ENCODE data around the gene KPNB1. TPM values are rescaled to one million over a fixed set of nuclear protein-coding genes. Genes with fewer than 3 reads are reported as not detected.

The KPNB1 gene
- total RNA-seq, 1 experiment from 2014 or later = 742 TPM

- H3K27me3 ChIP-seq (ENCODE audit: insufficient read depth, low read length) = no peaks in the 10 kb centered on the region
- Mint-ChIP-seq H3K9me3 (no peaks in the 10 kb centered on the region), H3K36me3 (ENCODE audit: insufficient read depth in 1 of 3, low read depth in 3 of 3) (peaks cover 2 to 15% (median 5%) of the 10 kb centered on the region in 3 experiments; a peak in 5 of 7 replicates), H3K4me1 (peaks cover 3 to 27% of the 10 kb centered on the region in 2 experiments; a peak in 2 of 4 replicates), H3K27ac (no peak overlapping the region), H3K27me3 (ENCODE audit: low read depth) (no peaks in the 10 kb centered on the region; the same call in 1 of the 2 replicates), H3K4me3 (no peak overlapping the region)
- no peak overlapping the region for H3K27ac ChIP-seq (ENCODE audit: insufficient read length, low read depth, low read length)
- H3K4me2 ChIP-seq (ENCODE audit: insufficient read depth, insufficient read length, low read length) = no peak overlapping the region
- no peak overlapping the region for H2AK5ac ChIP-seq (ENCODE audit: insufficient read length, low read length)
- H2BK5ac ChIP-seq (ENCODE audit: insufficient read length, low read length) = no peak overlapping the region
- no peak overlapping the region for H2BK120ac ChIP-seq (ENCODE audit: low read depth, low read length, poor library complexity, severe bottlenecking)
- no peaks in the 10 kb centered on the region for H3K23me2 ChIP-seq (ENCODE audit: insufficient read length, low read depth, low read length, poor library complexity, severe bottlenecking)
- no CpG with 5 or more reads among the region's 14 CpGs for whole genome bisulfite sequencing (ENCODE audit: extremely low coverage, insufficient read length, low lambda C conversion rate)
- H3K79me1 ChIP-seq (ENCODE audit: insufficient read depth, low read depth, low read length, poor library complexity, severe bottlenecking) = no peaks in the 10 kb centered on the region
- no peaks in the 10 kb centered on the region for H3K4me1 ChIP-seq (ENCODE audit: insufficient read depth, low read length)
- no peak overlapping the region for H2AFZ ChIP-seq (ENCODE audit: low read length)
- H3K18ac ChIP-seq (ENCODE audit: insufficient read length, low read depth, low read length) = no peak overlapping the region
- no peak overlapping the region for H2BK20ac ChIP-seq (ENCODE audit: low read depth, low read length, poor library complexity, severe bottlenecking)
- no peak overlapping the region for H2BK15ac ChIP-seq (ENCODE audit: low read depth, low read length)
- H2BK12ac ChIP-seq (ENCODE audit: insufficient read length, low read depth, low read length) = no peak overlapping the region
- no peaks in the 10 kb centered on the region for H4K20me1 ChIP-seq (ENCODE audit: control insufficient read depth, insufficient read depth, insufficient read length)
- no peak overlapping the region for H4K5ac ChIP-seq (ENCODE audit: insufficient read length, low read depth, low read length)
- H3K9ac ChIP-seq (ENCODE audit: extremely low read depth, insufficient read length, low read length) = no peak overlapping the region
- H3K23ac ChIP-seq (ENCODE audit: insufficient read length, low read depth, low read length) = no peak overlapping the region
- no peaks in the 10 kb centered on the region for H3K9me3 ChIP-seq (ENCODE audit: control insufficient read depth, low read depth, low read length)
- TF ChIP-seq CTCF (conservative IDR thresholded peaks at IDR 0.05) = no peak
- no peak overlapping the region for H3T11ph ChIP-seq (ENCODE audit: low read length)
- no peak overlapping the region for H4K8ac ChIP-seq (replicated peaks; ENCODE audit: insufficient read length, low read depth, low read length)
- no peak overlapping the region for H3K4ac ChIP-seq (ENCODE audit: low read depth, low read length)
- no peak overlapping the region for H3K14ac ChIP-seq (ENCODE audit: insufficient read depth, low read length)
- H3K56ac ChIP-seq (ENCODE audit: insufficient read length, low read depth, low read length) = no peak overlapping the region
- H3K79me2 ChIP-seq (ENCODE audit: insufficient read depth, low read length) = no peaks in the 10 kb centered on the region
- no peak overlapping the region for H4K91ac ChIP-seq (ENCODE audit: insufficient read length, low read depth, low read length)
- no peak for DNase-seq
Measured at GRCh38 chr17:47704116-47704515, 54.4 kb downstream of the KPNB1 start.
